Esophagus muscularis mucosa (tissue), 4 donors: ENCODE results near the gene COG1. TPM values are rescaled to one million over a fixed set of nuclear protein-coding genes. Genes with fewer than 3 reads are reported as not detected.

Source experiments
- DNase-seq: peaks from one replicate; pipeline ENCODE4 v3.0.0-alpha.2; 2017; ENCODE audit errors: extremely low spot score
- H3K27ac ChIP-seq, 4 donors: fragments of 200-600 bp; sonication (generic); replicated peaks in 1 of 4; 1 replicate in 3 of 4; 2 replicates in 1 of 4; pipeline ENCODE4 v1.5.1; 2016 to 2019; ENCODE audit warnings: mild to moderate bottlenecking in 1 of 4
- H3K27me3 ChIP-seq, 4 donors: fragments of 200-600 bp; sonication (generic); one replicate each; pipeline versions ENCODE4 v1.5.1 to v1.6.0; 2016 to 2019
- H3K36me3 ChIP-seq, 4 donors: fragments of 200-600 bp; sonication (generic); one replicate each; pipeline ENCODE4 v1.5.1; 2016 to 2019
- H3K4me1 ChIP-seq, 4 donors: fragments of 200-600 bp; sonication (generic); one replicate each; pipeline ENCODE4 v1.5.1; 2016 to 2019
- H3K4me3 ChIP-seq, 4 donors: fragments of 200-600 bp; sonication (generic); 1 replicate in 2 of 4; 2 replicates in 2 of 4; pipeline ENCODE4 v1.5.1; 2016 to 2019; ENCODE audit warnings: mild to moderate bottlenecking in 4 of 4, moderate library complexity in 1 of 4
- H3K9me3 ChIP-seq, 4 donors: fragments of 200-600 bp; sonication (generic); 1 replicate in 3 of 4; 2 replicates in 1 of 4; pipeline ENCODE4 v1.5.1; 2016 to 2019
- EP300 ChIP-seq: sonication (generic); formaldehyde crosslinking; IDR thresholded peaks from one replicate; pipeline ENCODE4 v1.6.1; 2017; ENCODE audit warnings: antibody characterized with exemption
- POLR2A ChIP-seq: fragments of 450-650 bp; IDR thresholded peaks from one replicate; pipeline ENCODE4 v1.6.1; 2017; ENCODE audit warnings: antibody characterized with exemption, moderate library complexity, mild to moderate bottlenecking, low read depth
- POLR2AphosphoS5 ChIP-seq, 2 donors: sonication (generic); formaldehyde crosslinking; IDR thresholded peaks; one replicate each; pipeline ENCODE4 v1.6.1; 2017; ENCODE audit warnings: antibody characterized with exemption in 2 of 2
- WGBS: methylation state at CpG from one replicate; pipeline ENCODE4 v1.1.5; 2018; 5-methylcytosine and 5-hydroxymethylcytosine counted together
- intact Hi-C: fragments of 100-400 bp; cut with DNase I; formaldehyde crosslinking; loops from one replicate; pipeline ENCODE4 v1.15.1; 2023
- total RNA-seq, 4 donors: library from RNA; depleted of rRNA; stranded (reverse); fragments of >200 nt; gene quantifications; one replicate each; pipeline versions ENCODE4 v1.1.0 to v1.2.1, GENCODE V29; 2016
- TF ChIP-seq, protein P1 (sequence below), 3 experiments: fragments of 200-600 bp in 2 of 3; fragments of 450-650 bp in 1 of 3; sonication (generic) in 2 of 3; IDR thresholded peaks; one replicate each; pipeline ENCODE4 v1.5.1; 2017 to 2019; ENCODE audit warnings: antibody characterized with exemption in 3 of 3, mild to moderate bottlenecking in 2 of 3, moderate library complexity in 1 of 3

Gene COG1
- total RNA-seq, 4 donors from 2014 or later: 19.1 to 36.5 (median 27.3) TPM

DNA sequence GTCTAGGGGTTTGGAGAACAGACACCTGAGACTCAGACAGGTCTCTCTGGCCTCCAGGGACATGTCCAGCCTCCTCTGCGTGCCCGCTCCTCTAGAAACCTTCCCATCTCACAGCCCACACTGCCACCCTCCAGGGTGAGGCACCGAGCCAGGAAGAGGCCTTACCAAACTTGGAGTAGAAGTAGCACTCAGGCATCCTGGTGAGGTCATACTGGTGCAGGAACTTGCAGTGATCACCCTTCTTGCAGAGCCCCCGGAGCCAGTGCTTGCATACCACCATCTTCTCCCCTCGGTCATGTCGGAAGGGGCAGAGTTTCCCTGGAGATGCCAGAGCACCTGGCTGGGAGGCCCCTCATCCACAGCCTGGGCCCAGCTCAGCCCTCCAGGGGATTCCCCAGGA is 64.7 kb downstream of the COG1 start:
- no peak overlapping the region for H3K4me3 ChIP-seq
- H3K36me3 ChIP-seq: no peaks in the 10 kb centered on the region
- H3K4me1 ChIP-seq: peaks cover 5 to 28% (median 10%) of the 10 kb centered on the region in 4 donors
- H3K27ac ChIP-seq: no peak overlapping the region
- WGBS: 87% methylated on average over 3 of the region's 6 CpGs
- intact Hi-C loops: no loop called here
- H3K27me3 ChIP-seq: no peaks in the 10 kb centered on the region
- DNase-seq: no peak
- TF ChIP-seq POLR2AphosphoS5 (IDR thresholded peaks at IDR 0.05): no peak
- no peak for TF ChIP-seq POLR2A
- TF ChIP-seq, protein P1, sequence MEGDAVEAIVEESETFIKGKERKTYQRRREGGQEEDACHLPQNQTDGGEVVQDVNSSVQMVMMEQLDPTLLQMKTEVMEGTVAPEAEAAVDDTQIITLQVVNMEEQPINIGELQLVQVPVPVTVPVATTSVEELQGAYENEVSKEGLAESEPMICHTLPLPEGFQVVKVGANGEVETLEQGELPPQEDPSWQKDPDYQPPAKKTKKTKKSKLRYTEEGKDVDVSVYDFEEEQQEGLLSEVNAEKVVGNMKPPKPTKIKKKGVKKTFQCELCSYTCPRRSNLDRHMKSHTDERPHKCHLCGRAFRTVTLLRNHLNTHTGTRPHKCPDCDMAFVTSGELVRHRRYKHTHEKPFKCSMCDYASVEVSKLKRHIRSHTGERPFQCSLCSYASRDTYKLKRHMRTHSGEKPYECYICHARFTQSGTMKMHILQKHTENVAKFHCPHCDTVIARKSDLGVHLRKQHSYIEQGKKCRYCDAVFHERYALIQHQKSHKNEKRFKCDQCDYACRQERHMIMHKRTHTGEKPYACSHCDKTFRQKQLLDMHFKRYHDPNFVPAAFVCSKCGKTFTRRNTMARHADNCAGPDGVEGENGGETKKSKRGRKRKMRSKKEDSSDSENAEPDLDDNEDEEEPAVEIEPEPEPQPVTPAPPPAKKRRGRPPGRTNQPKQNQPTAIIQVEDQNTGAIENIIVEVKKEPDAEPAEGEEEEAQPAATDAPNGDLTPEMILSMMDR (IDR thresholded peaks at IDR 0.05): no peak
- no peak for TF ChIP-seq EP300
- H3K9me3 ChIP-seq: no peaks in the 10 kb centered on the region

Other genes starting within 250 kb of the COG1 start
- 10 to 100 TPM in 3 of 4 donors, 1 to 10 TPM in 1; 7.5 to 20.2 (median 18.4) TPM for gene SLC39A11, start 100.4 kb upstream of the COG1 start, total RNA-seq
- gene SSTR2, start 28.0 kb upstream of the COG1 start, total RNA-seq: 1 to 10 TPM in 3 of 4 donors, under 1 TPM in 1; 0.42 to 2.0 (median 1.7) TPM
- not detected for gene CPSF4L, start 68.8 kb downstream of the COG1 start, total RNA-seq
- 100 to 1,000 TPM in 2 of 4 donors, 10 to 100 TPM in 2; 48.6 to 129 (median 104) TPM for gene CDC42EP4, start 118.9 kb downstream of the COG1 start, total RNA-seq